H54 (cell line): ENCODE results near the gene TENM3.

Source experiments
- DNase-seq: peaks from one replicate; pipeline ENCODE4 v3.0.0; 2011; ENCODE audit warnings: low spot score, mixed read lengths; ENCODE audit not compliant: insufficient read length
- FAIRE-seq: peaks from 3 replicates; lab custom pipeline; 2011; peaks lifted over from hg19 to GRCh38; lab: Jason Lieb, UNC
- POLR2A ChIP-seq: IDR thresholded peaks from 2 replicates; pipeline ENCODE4 v1.6.1; 2011; ENCODE audit warnings: low read depth, mild to moderate bottlenecking, low read length

Gene TENM3

GRCh38 chr4:182254026-182254780 lies 11.0 kb downstream of the TENM3 start:
- no peak for FAIRE-seq
- TF ChIP-seq POLR2A = no peak
- no peak for DNase-seq

- TF ChIP-seq POLR2A = no peak
- FAIRE-seq (no peak), DNase-seq (no peak)
These were observed 12.4 kb downstream of the TENM3 start for GRCh38 chr4:182255441-182256190.

GRCh38 chr4:182257016-182257415 lies 13.8 kb downstream of the TENM3 start:
- DNase-seq (no peak), FAIRE-seq (no peak)
- TF ChIP-seq POLR2A = no peak

- FAIRE-seq = no peak
- DNase-seq = no peak
These were observed 14.3 kb downstream of the TENM3 start for GRCh38 chr4:182257503-182257902.

GRCh38 chr4:182258441-182259000 lies 15.3 kb downstream of the TENM3 start:
- TF ChIP-seq POLR2A = no peak
- FAIRE-seq = no peak
- no peak for DNase-seq

More at GRCh38 chr4:182257503-182257902, 14.3 kb downstream of the TENM3 start:
- TF ChIP-seq POLR2A = no peak

- FAIRE-seq (no peak), DNase-seq (no peak)
- TF ChIP-seq POLR2A = no peak
These were observed 18.5 kb downstream of the TENM3 start for GRCh38 chr4:182261651-182262223.

- FAIRE-seq (no peak), DNase-seq (no peak)
- TF ChIP-seq POLR2A = no peak
These were observed 20.4 kb downstream of the TENM3 start for GRCh38 chr4:182263562-182263961.

- FAIRE-seq (no peak), DNase-seq (no peak)
- TF ChIP-seq POLR2A = no peak
These were observed 21.0 kb downstream of the TENM3 start for GRCh38 chr4:182264139-182264752.

- FAIRE-seq (no peak), DNase-seq (no peak)
- TF ChIP-seq POLR2A = no peak
These were observed 22.7 kb downstream of the TENM3 start for GRCh38 chr4:182265881-182266280.

GRCh38 chr4:182267048-182267447 lies 23.8 kb downstream of the TENM3 start:
- FAIRE-seq = no peak
- no peak for TF ChIP-seq POLR2A
- no peak for DNase-seq

GRCh38 chr4:182268966-182269365 lies 25.8 kb downstream of the TENM3 start:
- no peak for TF ChIP-seq POLR2A
- DNase-seq = no peak
- FAIRE-seq = no peak

GRCh38 chr4:182271731-182272130 lies 28.5 kb downstream of the TENM3 start:
- FAIRE-seq (no peak), DNase-seq (no peak)
- TF ChIP-seq POLR2A = no peak

- TF ChIP-seq POLR2A = no peak
- no peak for FAIRE-seq
- DNase-seq = no peak
These were observed 28.9 kb downstream of the TENM3 start for GRCh38 chr4:182272151-182272550.
